ENCODE data around the gene SLC6A5. TPM values are rescaled to one million over a fixed set of nuclear protein-coding genes. Genes with fewer than 3 reads are reported as not detected.

SLC6A5 gene
- total and polyA plus RNA-seq, 11 donors, result not detected

DNA sequence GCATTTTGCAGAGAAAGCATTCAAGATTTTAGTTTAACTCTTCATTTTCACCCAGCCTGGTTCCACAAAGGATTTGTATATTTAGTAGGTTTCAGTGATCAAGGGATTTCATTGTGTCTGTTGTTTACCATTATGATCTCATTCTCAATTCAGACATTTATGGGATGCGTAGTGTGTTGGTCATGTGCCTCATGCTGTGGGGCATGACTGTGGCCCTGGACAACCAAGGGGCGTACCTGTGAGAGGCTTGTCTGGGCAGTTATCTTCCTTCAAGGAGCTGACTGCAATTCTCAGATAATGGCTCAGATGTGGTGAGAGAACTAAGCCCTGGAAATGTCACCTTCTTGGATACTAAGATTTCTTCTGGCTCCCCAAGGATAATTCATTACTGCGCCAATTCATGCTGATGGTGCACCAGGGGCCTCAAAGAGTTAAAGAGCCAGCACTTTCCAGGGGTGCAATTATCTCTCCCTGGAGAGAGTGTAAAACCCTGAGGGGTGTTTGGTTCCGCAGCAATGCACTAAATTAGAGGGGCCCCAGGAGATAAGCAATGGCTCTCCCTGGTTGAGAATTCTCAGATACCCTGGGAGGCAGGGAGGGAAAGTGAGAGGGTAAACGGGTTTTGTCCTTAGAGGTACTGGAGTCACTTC lies 32.2 kb downstream of the SLC6A5 start:
- ATAC-seq, result no peak
- no peak for DNase-seq
- Histone ChIP-seq H3K27ac (no peak overlapping the region), H3K4me3 (no peak overlapping the region), H3K36me3 (no peaks in the 10 kb centered on the region), H3K4me1 (no peaks in the 10 kb centered on the region), H3K9me3 (peaks cover 0 to 5% (median 0%) of the 10 kb centered on the region in 12 donors), H3K27me3 (no peaks in the 10 kb centered on the region)
- TF ChIP-seq POLR2A (IDR thresholded peaks at IDR 0.05) (no peak), CTCF (IDR thresholded peaks at IDR 0.05) (no peak)
- 66 to 74% (median 67%) methylated on average over 5 of the region's 5 CpGs for WGBS, 4 donors
- intact Hi-C loops (cut with DNase I), result no loop called here

DNA sequence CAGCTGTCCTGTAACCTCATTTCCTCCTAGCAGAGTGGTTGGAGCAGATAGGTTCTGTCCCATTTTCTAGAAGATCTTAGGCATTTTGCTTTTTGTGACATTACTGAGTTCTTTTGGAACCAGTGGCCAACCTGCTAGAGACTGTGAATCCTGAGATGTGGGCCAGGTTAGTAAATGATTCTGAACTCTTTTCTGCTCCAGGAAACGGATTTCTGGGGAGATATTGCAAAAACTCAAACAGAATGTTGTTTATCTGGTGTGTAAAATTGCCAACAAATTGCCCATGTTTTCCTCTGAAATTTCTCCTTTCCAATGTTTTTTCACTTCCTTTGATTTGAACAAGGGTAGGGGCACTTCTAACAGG lies 32.7 kb downstream of the SLC6A5 start:
- Histone ChIP-seq H3K27me3 (no peaks in the 10 kb centered on the region), H3K36me3 (no peaks in the 10 kb centered on the region), H3K27ac (no peak overlapping the region), H3K4me1 (no peaks in the 10 kb centered on the region), H3K9me3 (peaks cover 0 to 5% (median 0%) of the 10 kb centered on the region in 12 donors), H3K4me3 (no peak overlapping the region)
- intact Hi-C loops (cut with DNase I), result no loop called here
- ATAC-seq (no peak), DNase-seq (no peak)
- TF ChIP-seq POLR2A (IDR thresholded peaks at IDR 0.05), result no peak
- TF ChIP-seq CTCF (IDR thresholded peaks at IDR 0.05), result no peak
- WGBS, 4 donors, result 34 to 46% (median 41%) methylated on average over 1 of the region's 1 CpG

- Histone ChIP-seq H3K4me1 (no peaks in the 10 kb centered on the region), H3K9me3 (peaks cover 0 to 5% (median 0%) of the 10 kb centered on the region in 12 donors), H3K27ac (no peak overlapping the region), H3K27me3 (peaks cover 0 to 4% (median 0%) of the 10 kb centered on the region in 9 donors), H3K36me3 (no peaks in the 10 kb centered on the region), H3K4me3 (no peak overlapping the region)
- intact Hi-C loops (cut with DNase I), result no loop called here
- ATAC-seq, result no peak
- DNase-seq, result no peak
- TF ChIP-seq CTCF (IDR thresholded peaks at IDR 0.05) (peak in 1 of 12 donors; percentile 9), POLR2A (IDR thresholded peaks at IDR 0.05) (no peak)
- 81 to 90% (median 86%) methylated on average over 5 of the region's 5 CpGs for WGBS, 4 donors
Observed at GRCh38 chr11:20634044-20634443, 34.6 kb downstream of the SLC6A5 start.

DNA sequence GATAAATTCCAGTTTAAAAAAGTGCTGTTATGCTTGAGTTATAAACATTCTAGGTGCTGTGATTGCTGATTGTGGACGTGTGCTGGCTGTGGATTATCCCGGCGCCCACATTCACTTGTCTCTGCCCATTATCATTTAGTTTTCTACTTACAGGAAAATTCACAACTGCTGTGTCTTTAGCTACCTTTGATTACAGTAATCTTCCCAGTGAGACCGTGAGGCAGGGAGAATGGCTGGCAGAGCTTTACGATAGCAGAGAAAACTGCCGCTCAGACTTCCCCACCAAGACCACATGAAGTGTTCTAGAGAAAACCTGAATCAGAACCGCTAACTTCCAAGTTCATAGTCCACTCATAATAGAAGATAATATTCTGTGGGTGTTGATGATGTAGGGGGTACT lies 35.4 kb downstream of the SLC6A5 start:
- 66 to 77% (median 70%) methylated on average over 7 of the region's 7 CpGs for WGBS, 4 donors

More for the DNA sequence above, 35.4 kb downstream of the SLC6A5 start:
- Histone ChIP-seq H3K27ac (no peak overlapping the region), H3K4me1 (no peaks in the 10 kb centered on the region), H3K9me3 (peaks cover 0 to 5% (median 0%) of the 10 kb centered on the region in 12 donors), H3K4me3 (no peak overlapping the region), H3K36me3 (no peaks in the 10 kb centered on the region), H3K27me3 (peaks cover 0 to 4% (median 0%) of the 10 kb centered on the region in 9 donors)
- ATAC-seq (no peak), DNase-seq (no peak)
- intact Hi-C loops (cut with DNase I), result no loop called here
- TF ChIP-seq CTCF (IDR thresholded peaks at IDR 0.05) (no peak), POLR2A (IDR thresholded peaks at IDR 0.05) (no peak)
